HG02870 (cell line): Measurements from ENCODE around the gene ARAF.
A peak's percentile ranks its signal among the peaks of the same experiment; 100 is the strongest.
"Not testable (repeated sequence)": the region's sequence is repeated elsewhere in the genome, so short reads cannot be mapped to it uniquely, and the experiment has no call there.

Experiments used
- ATAC-seq: cut with Tn5 transposase; IDR thresholded peaks from one replicate; pipeline ENCODE4 v1.9.1; 2021; ENCODE audit warnings: mild to moderate bottlenecking, moderate library complexity; ENCODE audit not compliant: unreplicated experiment

ARAF gene

GRCh38 chrX:47560934-47561658, at the start of gene ARAF:
ARAF (plus strand) TSS chrX:47561205; CDS start chrX:47562968, 1,763 bp downstream.
- peak; percentile 86 for ATAC-seq

GRCh38 chrX:47512383-47512782, 48.6 kb upstream of the ARAF start:
- not testable (repeated sequence) for ATAC-seq

GRCh38 chrX:47513034-47513965, 47.7 kb upstream of the ARAF start:
- ATAC-seq: not testable (repeated sequence)

DNA sequence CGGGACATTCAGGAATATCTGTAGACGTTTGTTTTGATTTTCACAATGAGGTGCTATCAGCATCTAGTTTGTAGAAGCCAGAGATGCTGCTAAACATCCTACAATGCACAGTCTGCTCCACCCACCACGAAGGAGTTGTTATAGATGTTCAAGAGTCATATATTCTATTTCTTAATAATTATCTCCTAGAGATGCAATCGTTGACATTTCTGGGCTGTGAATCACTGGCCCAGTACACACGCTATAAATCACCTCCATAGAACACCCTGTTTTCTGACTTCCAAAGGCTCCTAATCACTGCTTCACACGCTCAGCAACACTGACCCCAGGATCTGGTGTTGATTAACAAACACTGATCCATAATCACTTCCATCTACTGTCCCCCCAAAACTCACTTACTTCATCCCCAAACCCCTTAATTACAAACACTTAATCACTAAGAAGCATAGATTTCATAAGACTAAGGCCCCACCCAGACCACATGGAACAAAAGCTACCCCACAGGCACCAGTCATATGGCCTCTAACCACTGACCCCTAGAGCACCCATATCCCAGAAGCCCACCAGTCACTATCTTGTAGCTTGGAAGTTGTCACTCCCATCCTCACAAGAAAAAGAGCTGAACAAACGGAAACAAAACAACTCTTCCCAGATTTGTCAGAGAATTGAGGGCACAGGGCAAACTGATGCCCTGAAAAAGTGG, 46.3 kb upstream of the ARAF start:
- ATAC-seq: no peak

DNA sequence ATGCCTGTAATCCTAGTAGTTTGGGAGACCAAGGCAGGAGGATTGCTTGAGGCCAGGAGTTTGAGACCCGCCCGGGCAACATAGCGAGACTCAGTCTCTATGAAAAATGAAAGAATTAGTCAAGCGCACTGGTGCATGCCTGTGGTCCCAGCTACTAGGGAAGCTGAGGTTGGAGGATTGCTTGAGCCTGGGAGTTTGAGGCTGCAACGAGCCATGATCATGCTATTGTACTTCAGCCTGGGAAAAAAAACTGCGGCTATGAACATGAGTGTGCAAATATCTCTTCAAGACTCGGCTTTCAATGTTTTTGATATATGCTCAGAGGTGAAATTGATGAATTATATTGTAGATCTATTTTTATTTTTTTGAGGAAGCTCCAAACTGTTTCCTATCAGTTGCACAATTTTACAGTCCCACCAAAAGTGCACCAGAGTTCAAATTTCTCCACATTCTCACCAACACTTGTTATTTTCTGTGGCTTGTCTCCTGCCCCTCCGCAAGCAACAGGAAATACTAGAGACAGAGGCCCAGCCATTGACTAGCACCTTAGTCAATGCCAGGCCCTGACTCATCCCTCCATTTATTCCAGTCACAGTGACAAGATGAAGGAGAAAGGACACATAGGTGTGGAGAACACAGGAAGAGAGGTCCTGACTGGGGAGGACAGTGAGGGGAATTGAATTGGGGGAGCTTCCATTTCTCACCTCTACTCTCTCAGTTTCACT, 44.9 kb upstream of the ARAF start:
- ATAC-seq: no peak

GRCh38 chrX:47518144-47518543, 42.9 kb upstream of the ARAF start:
- ATAC-seq: no peak

DNA sequence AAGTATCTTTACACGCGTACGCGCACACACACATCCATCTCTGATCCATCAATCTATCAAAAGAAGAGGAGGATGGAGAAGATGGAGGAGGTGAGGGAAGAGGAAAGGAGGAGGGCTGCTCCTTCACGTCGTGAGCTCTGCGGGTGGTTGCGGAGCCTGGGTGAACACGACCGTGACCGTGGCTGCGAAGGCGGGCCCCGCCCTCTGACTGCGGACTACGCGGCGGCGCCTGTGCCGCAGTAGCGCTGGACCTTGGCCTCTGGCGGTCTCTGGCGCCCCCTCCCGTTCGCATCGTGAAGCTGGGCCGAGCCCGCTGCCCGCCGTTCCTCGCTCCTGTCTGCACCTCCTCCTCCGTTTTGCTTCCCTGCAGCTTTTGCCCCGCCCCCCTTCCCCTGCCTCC, 37.7 kb upstream of the ARAF start:
- ATAC-seq: no peak

DNA sequence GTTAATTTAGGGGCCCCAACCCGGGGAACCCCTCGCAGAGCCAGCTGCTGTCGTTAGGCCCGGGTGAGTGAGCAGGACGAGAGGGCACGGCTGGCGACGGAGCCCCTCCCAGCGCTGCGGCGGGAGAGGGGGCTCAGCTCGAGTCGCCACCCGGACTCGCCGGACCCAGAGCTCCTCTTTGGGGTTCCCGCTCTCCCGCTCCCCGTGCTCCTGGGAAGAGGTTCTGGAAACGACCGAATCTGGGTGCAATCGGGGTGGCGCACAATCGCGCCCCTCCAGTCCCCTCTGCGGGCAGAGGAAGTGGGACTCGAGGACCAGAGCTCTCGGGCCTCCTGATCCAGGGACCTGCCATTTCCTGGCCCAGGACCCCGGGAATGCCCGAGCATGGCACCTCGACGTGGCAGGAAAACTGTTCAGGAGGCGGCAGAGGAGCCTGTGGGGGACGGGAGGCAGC, 37.3 kb upstream of the ARAF start:
- ATAC-seq: no peak

DNA sequence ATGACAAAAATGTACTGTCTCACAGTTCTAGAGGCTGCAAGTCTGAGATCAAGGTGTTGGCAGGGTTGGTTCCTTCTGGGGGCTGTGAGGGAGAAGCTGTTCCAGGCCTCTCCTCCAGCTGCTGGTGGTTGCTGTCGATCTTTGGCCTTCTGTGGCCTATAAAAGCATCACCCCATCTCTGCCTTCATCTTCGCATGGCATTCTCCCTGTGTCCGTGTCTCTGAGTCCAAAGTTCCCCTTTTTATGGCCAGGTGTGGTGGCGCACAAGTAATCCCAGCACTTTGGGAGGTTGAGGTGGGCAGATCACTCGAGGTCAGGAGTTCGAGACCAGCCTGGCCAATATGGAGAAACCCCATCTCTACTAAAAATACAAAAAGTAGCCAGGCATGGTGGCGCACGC, 31.5 kb upstream of the ARAF start:
- no peak for ATAC-seq

- no peak for ATAC-seq
These were observed 31.0 kb upstream of the ARAF start for GRCh38 chrX:47530049-47530448.

GRCh38 chrX:47539860-47540259, 21.1 kb upstream of the ARAF start:
- no peak for ATAC-seq

GRCh38 chrX:47540754-47541538, 20.1 kb upstream of the ARAF start:
- ATAC-seq: no peak

DNA sequence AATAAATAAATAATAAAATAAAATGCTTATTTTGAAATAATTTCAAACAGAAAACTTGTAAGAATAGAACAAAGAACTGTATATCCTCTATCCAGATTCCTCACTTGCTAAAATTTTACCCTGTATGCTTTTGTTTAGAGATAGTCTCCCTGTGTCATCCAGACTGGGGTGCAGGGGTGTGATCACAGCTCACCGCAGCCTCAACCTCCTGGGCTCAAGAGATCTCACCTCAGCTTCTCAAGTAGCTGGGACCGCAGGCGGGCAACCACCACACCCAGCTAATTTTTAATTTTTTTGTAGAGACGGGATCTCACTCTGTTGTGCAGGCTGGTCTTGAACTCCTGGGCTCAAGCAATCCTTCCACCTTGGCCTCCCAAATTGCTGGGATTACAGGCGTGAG, 17.5 kb upstream of the ARAF start:
- ATAC-seq: no peak

- ATAC-seq: peak; percentile 92
These were observed 4.9 kb upstream of the ARAF start for GRCh38 chrX:47556045-47556623.

- no peak for ATAC-seq
These were observed 2.6 kb upstream of the ARAF start for GRCh38 chrX:47558436-47558835.

- no peak for ATAC-seq
These were observed 649 bp upstream of the ARAF start for GRCh38 chrX:47560179-47560933.

- peak; percentile 3 for ATAC-seq
These were observed 700 bp downstream of the ARAF start for GRCh38 chrX:47561659-47562151.

- no peak for ATAC-seq
These were observed 1.7 kb downstream of the ARAF start for GRCh38 chrX:47562615-47563243.
